GM23338 (cell line): ENCODE measurements around the gene ARHGAP1. TPM values are rescaled to one million over a fixed set of nuclear protein-coding genes. Genes with fewer than 3 reads are reported as not detected.

Experiments
- ATAC-seq: fragments of 200-7000 bp; cut with Tn5 transposase; 3 replicates; pipeline ENCODE4 v1.9.1; 2020
- DNase-seq: peaks from one replicate; pipeline ENCODE4 v3.0.0-alpha.2; 2015; ENCODE audit warnings: low spot score
- H2AFZ ChIP-seq: fragments of 200-600 bp; sonication (generic); 2 replicates; pipeline ENCODE4 v1.8.0; 2016; ENCODE audit warnings: antibody characterized with exemption, mild to moderate bottlenecking, moderate library complexity
- H3F3A ChIP-seq: fragments of 200-600 bp; sonication (generic); replicated peaks from 2 replicates; pipeline ENCODE4 v1.8.0; 2017; ENCODE audit warnings: antibody characterized with exemption, mixed run types, low read depth
- H3K27ac ChIP-seq: fragments of 200-600 bp; sonication (generic); 2 replicates; pipeline ENCODE4 v1.6.1; 2016; ENCODE audit warnings: low read depth
- H3K27me3 ChIP-seq: fragments of 200-600 bp; sonication (generic); 2 replicates; pipeline ENCODE4 v1.8.0; 2016; ENCODE audit warnings: mild to moderate bottlenecking, mixed run types, moderate library complexity; ENCODE audit not compliant: insufficient read depth
- H3K36me3 ChIP-seq: fragments of 200-600 bp; sonication (generic); 2 replicates; pipeline ENCODE4 v1.8.0; 2016; ENCODE audit warnings: mild to moderate bottlenecking; ENCODE audit not compliant: insufficient read depth
- H3K4me1 ChIP-seq: fragments of 200-600 bp; sonication (generic); 2 replicates; pipeline ENCODE4 v1.8.0; 2016; ENCODE audit warnings: mild to moderate bottlenecking, moderate library complexity; ENCODE audit not compliant: insufficient read depth
- H3K4me2 ChIP-seq: fragments of 200-600 bp; sonication (generic); 2 replicates; pipeline ENCODE4 v1.7.1; 2017; ENCODE audit warnings: mixed run types
- H3K4me3 ChIP-seq: fragments of 200-600 bp; sonication (generic); 2 replicates; pipeline ENCODE4 v1.6.1; 2016; ENCODE audit warnings: mixed run types
- H3K79me2 ChIP-seq: fragments of 200-600 bp; sonication (generic); replicated peaks from 2 replicates; pipeline ENCODE4 v1.8.0; 2017; ENCODE audit warnings: mild to moderate bottlenecking; ENCODE audit not compliant: insufficient read depth
- H3K9me2 ChIP-seq: fragments of 200-600 bp; sonication (generic); 2 replicates; pipeline ENCODE4 v1.8.0; 2017; ENCODE audit not compliant: insufficient read depth
- H4K20me1 ChIP-seq: fragments of 200-600 bp; sonication (generic); replicated peaks from 2 replicates; pipeline ENCODE4 v1.8.0; 2017; ENCODE audit warnings: mild to moderate bottlenecking; ENCODE audit not compliant: insufficient read depth
- H3K27ac Mint-ChIP-seq: 2 replicates; pipeline ENCODE4 v1.8.0; 2020; ENCODE audit warnings: inconsistent platforms, mild to moderate bottlenecking, moderate library complexity, mixed read lengths
- H3K27me3 Mint-ChIP-seq: 3 replicates; pipeline ENCODE4 v1.8.0; 2022; ENCODE audit warnings: low read depth, mild to moderate bottlenecking, moderate library complexity, mixed read lengths, inconsistent platforms; ENCODE audit not compliant: insufficient read depth, poor library complexity
- H3K36me3 Mint-ChIP-seq: 3 replicates; pipeline ENCODE4 v1.8.0; 2021; ENCODE audit warnings: low read depth, mild to moderate bottlenecking, inconsistent platforms, moderate library complexity, mixed read lengths
- H3K4me1 Mint-ChIP-seq: 3 replicates; pipeline ENCODE4 v1.8.0; 2020; ENCODE audit warnings: mild to moderate bottlenecking, inconsistent platforms, mixed read lengths
- H3K4me3 Mint-ChIP-seq: 3 replicates; pipeline ENCODE4 v1.8.0; 2021; ENCODE audit warnings: moderate library complexity, mild to moderate bottlenecking, inconsistent platforms, mixed read lengths
- H3K9me3 Mint-ChIP-seq: 3 replicates; pipeline ENCODE4 v1.8.0; 2020; ENCODE audit warnings: moderate library complexity, mild to moderate bottlenecking, inconsistent platforms, mixed read lengths
- CREB1 ChIP-seq: fragments of 250-450 bp; sonication (Bioruptor Pico); IDR thresholded peaks from 2 replicates; pipeline ENCODE4 v1.5.0; 2020; ENCODE audit warnings: low read depth, mild to moderate bottlenecking, moderate library complexity
- CTCF ChIP-seq, 2 experiments: fragments of 200-600 bp in 1 of 2; sonication (generic) in 1 of 2; conservative IDR thresholded peaks; 2 replicates each; pipeline versions ENCODE4 v1.5.1 to v1.6.1; 2016 to 2017; ENCODE audit warnings: antibody characterized with exemption in 2 of 2, low read depth in 2 of 2, mild to moderate bottlenecking in 2 of 2, moderate library complexity in 1 of 2
- ETS1 ChIP-seq: IDR thresholded peaks from 2 replicates; pipeline ENCODE4 v1.6.1; 2016; ENCODE audit warnings: antibody characterized with exemption
- EZH2 ChIP-seq: fragments of 200-600 bp; sonication (generic); IDR thresholded peaks from one replicate; pipeline ENCODE4 v1.8.0; 2017; ENCODE audit warnings: antibody characterized with exemption, mild to moderate bottlenecking, low read depth; ENCODE audit not compliant: unreplicated experiment
- EZH2phosphoT487 ChIP-seq: fragments of 200-600 bp; sonication (generic); IDR thresholded peaks from one replicate; pipeline ENCODE4 v1.8.1; 2018; ENCODE audit warnings: antibody characterized with exemption; ENCODE audit not compliant: unreplicated experiment
- JUNB ChIP-seq: IDR thresholded peaks from one replicate; pipeline ENCODE4 v1.6.1; 2016; ENCODE audit warnings: antibody characterized with exemption; ENCODE audit not compliant: unreplicated experiment
- REST ChIP-seq: IDR thresholded peaks from one replicate; pipeline ENCODE4 v1.6.1; 2018; ENCODE audit warnings: antibody characterized with exemption; ENCODE audit not compliant: unreplicated experiment
- STAT1 ChIP-seq: IDR thresholded peaks from one replicate; pipeline ENCODE4 v1.6.1; 2016; ENCODE audit warnings: antibody characterized with exemption; ENCODE audit not compliant: unreplicated experiment
- ZNF114 ChIP-seq: fragments of 250-450 bp; sonication (Bioruptor Pico); IDR thresholded peaks from 2 replicates; pipeline ENCODE4 v1.5.0; 2020; ENCODE audit warnings: mild to moderate bottlenecking, moderate library complexity
- ZNF331 ChIP-seq: fragments of 250-450 bp; sonication (Bioruptor Pico); IDR thresholded peaks from 2 replicates; pipeline ENCODE4 v1.5.0; 2020; ENCODE audit warnings: low read depth, mild to moderate bottlenecking, moderate library complexity
- polyA plus RNA-seq: library from polyadenylated mRNA; unstranded; fragments of >200 nt; fragmentation: Nextera tagmentation; extraction: Ambion mirVana; gene quantifications from 2 replicates; pipeline ENCODE4 v1.2.1, GENCODE V29; 2016
- total RNA-seq: library from RNA; depleted of rRNA; stranded (reverse); fragments of >200 nt; shearing (Covaris generic); gene quantifications from 2 replicates; pipeline ENCODE4 v1.2.3, GENCODE V29; 2014

ARHGAP1 gene
- total and polyA plus RNA-seq, 2 experiments from 2014 or later, result 23.4 to 38.1 TPM

GRCh38 chr11:46695345-46696211 lies 4.8 kb downstream of the ARHGAP1 start:
- H3F3A ChIP-seq, result no peaks in the 10 kb centered on the region
- H3K4me3 Mint-ChIP-seq, result no peak overlapping the region
- H3K4me2 ChIP-seq, result no peak overlapping the region
- no peak overlapping the region for H3K27ac ChIP-seq
- H3K79me2 ChIP-seq, result peaks cover 11% of the 10 kb centered on the region
- H3K36me3 ChIP-seq, result no peaks in the 10 kb centered on the region
- peaks cover 4% of the 10 kb centered on the region; the same call in 1 of the 3 replicates for H3K36me3 Mint-ChIP-seq
- H3K4me1 ChIP-seq, result 0 out of 2 replicates have a peak, but pooled peaks cover 4% of the 10 kb centered on the region
- ATAC-seq, result no peak
- H2AFZ ChIP-seq, result no peak overlapping the region
- no peak overlapping the region for H3K27ac Mint-ChIP-seq
- no peak overlapping the region for H3K4me3 ChIP-seq
- H3K9me2 ChIP-seq, result no peaks in the 10 kb centered on the region
- H3K4me1 Mint-ChIP-seq, result peaks cover 14% of the 10 kb centered on the region; the same call in 2 of the 3 replicates
- TF ChIP-seq JUNB (no peak), STAT1 (no peak), EZH2 (no peak), REST (no peak), CTCF (conservative IDR thresholded peaks at IDR 0.05; ENCODE audit: low read depth in 2 of 2) (no peak), ZNF331 (CRISPR knock-in tag) (no peak), ZNF114 (CRISPR knock-in tag) (no peak), EZH2phosphoT487 (no peak), CREB1 (CRISPR knock-in tag) (no peak), ETS1 (no peak)
- no peaks in the 10 kb centered on the region for H4K20me1 ChIP-seq
- H3K27me3 ChIP-seq, result no peaks in the 10 kb centered on the region
- DNase-seq, result no peak
- peaks cover 10% of the 10 kb centered on the region for H3K27me3 Mint-ChIP-seq
- no peaks in the 10 kb centered on the region for H3K9me3 Mint-ChIP-seq
